HepG2 (cell line): ENCODE measurements around the gene GGA1. TPM values are rescaled to one million over a fixed set of nuclear protein-coding genes. Genes with fewer than 3 reads are reported as not detected.

Experiments used
- AHDC1 ChIP-seq: sonication (generic); formaldehyde crosslinking; IDR thresholded peaks from 2 replicates; pipeline ENCODE4 v1.5.1; 2020; ENCODE audit warnings: mild to moderate bottlenecking, missing genetic modification reagents, borderline replicate concordance
- CHD2 ChIP-seq: IDR thresholded peaks from 2 replicates; pipeline ENCODE4 v1.6.1; 2011; ENCODE audit warnings: low read depth, low read length, improper control_type of control experiment
- E2F5 ChIP-seq: sonication (generic); formaldehyde crosslinking; conservative IDR thresholded peaks from 2 replicates; pipeline ENCODE4 v1.4.0; 2020; ENCODE audit warnings: missing genetic modification reagents
- HOMEZ ChIP-seq: IDR thresholded peaks from 2 replicates; pipeline ENCODE4 v1.6.1; 2016; ENCODE audit warnings: low read depth
- LCORL ChIP-seq, 2 experiments: fragments of 450-650 bp in 1 of 2; sonication (generic) in 1 of 2; formaldehyde crosslinking in 1 of 2; IDR thresholded peaks; 2 replicates each; pipeline versions ENCODE4 v1.5.0 to v1.6.1; 2017 to 2020; ENCODE audit warnings: antibody characterized with exemption in 1 of 2, missing genetic modification reagents in 1 of 2
- ONECUT2 ChIP-seq: sonication (generic); formaldehyde crosslinking; IDR thresholded peaks from 2 replicates; pipeline ENCODE4 v1.4.0; 2020; ENCODE audit warnings: missing genetic modification reagents
- RFXAP ChIP-seq: sonication (generic); formaldehyde crosslinking; IDR thresholded peaks from 2 replicates; pipeline ENCODE4 v1.4.0; 2020; ENCODE audit warnings: missing genetic modification reagents, borderline replicate concordance
- TEAD2 ChIP-seq: sonication (generic); formaldehyde crosslinking; IDR thresholded peaks from 2 replicates; pipeline ENCODE4 v1.9.0; 2021; ENCODE audit warnings: missing genetic modification reagents
- ZNF34 ChIP-seq: sonication (generic); formaldehyde crosslinking; IDR thresholded peaks from 2 replicates; pipeline ENCODE4 v1.4.0; 2020; ENCODE audit warnings: mild to moderate bottlenecking, missing genetic modification reagents, borderline replicate concordance
- ZNF577 ChIP-seq: sonication (generic); formaldehyde crosslinking; IDR thresholded peaks from 2 replicates; pipeline ENCODE4 v1.4.0; 2020; ENCODE audit warnings: mild to moderate bottlenecking, low read depth, missing genetic modification reagents, borderline replicate concordance
- ZNF672 ChIP-seq: sonication (generic); formaldehyde crosslinking; IDR thresholded peaks from 2 replicates; pipeline ENCODE4 v1.8.1; 2022; ENCODE audit warnings: missing genetic modification reagents
- ZNF687 ChIP-seq: sonication (generic); formaldehyde crosslinking; IDR thresholded peaks from 2 replicates; pipeline ENCODE4 v1.5.1; 2020; ENCODE audit warnings: mild to moderate bottlenecking, missing genetic modification reagents, moderate library complexity
- polyA plus RNA-seq, 8 experiments: library from polyadenylated mRNA; depleted of rRNA in 3 of 8; stranded (reverse) in 7 of 8; unstranded in 1 of 8; fragments of >200 nt; fragmentation: Illumina TruSeq in 4 of 8; extraction: Trizol in 4 of 8; gene quantifications; 2 replicates each; pipeline versions ENCODE4 v1.2.1 to v1.2.3, GENCODE V29; 2011 to 2016; ENCODE audit warnings: low read depth in 4 of 8, missing spikeins in 1 of 8, mixed read lengths in 1 of 8; ENCODE audit not compliant: insufficient read depth in 1 of 8
- total RNA-seq, 5 experiments: library from RNA; depleted of rRNA; stranded (reverse); fragments of >200 nt; fragmentation: Illumina TruSeq; extraction: Trizol; gene quantifications; 2 replicates each; pipeline ENCODE4 v1.2.3, GENCODE V29; 2016; ENCODE audit warnings: low read depth in 1 of 5
- TF ChIP-seq, protein P1 (sequence below): sonication (generic); formaldehyde crosslinking; conservative IDR thresholded peaks from 2 replicates; pipeline ENCODE4 v1.8.0; 2022; ENCODE audit warnings: low read depth, missing genetic modification reagents
- TF ChIP-seq, protein P2 (sequence below): sonication (generic); formaldehyde crosslinking; IDR thresholded peaks from 2 replicates; pipeline ENCODE4 v1.8.1; 2023; ENCODE audit warnings: mild to moderate bottlenecking, missing genetic modification reagents, borderline replicate concordance

GGA1 gene
- total and polyA plus RNA-seq, 2 of the 13 experiments (the other 11 are each of a cell fraction or from before 2014, with no cell fraction given), result 29.1 to 87.2 TPM

- TF ChIP-seq, protein P1, sequence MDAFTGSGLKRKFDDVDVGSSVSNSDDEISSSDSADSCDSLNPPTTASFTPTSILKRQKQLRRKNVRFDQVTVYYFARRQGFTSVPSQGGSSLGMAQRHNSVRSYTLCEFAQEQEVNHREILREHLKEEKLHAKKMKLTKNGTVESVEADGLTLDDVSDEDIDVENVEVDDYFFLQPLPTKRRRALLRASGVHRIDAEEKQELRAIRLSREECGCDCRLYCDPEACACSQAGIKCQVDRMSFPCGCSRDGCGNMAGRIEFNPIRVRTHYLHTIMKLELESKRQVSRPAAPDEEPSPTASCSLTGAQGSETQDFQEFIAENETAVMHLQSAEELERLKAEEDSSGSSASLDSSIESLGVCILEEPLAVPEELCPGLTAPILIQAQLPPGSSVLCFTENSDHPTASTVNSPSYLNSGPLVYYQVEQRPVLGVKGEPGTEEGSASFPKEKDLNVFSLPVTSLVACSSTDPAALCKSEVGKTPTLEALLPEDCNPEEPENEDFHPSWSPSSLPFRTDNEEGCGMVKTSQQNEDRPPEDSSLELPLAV (CRISPR knock-in tag), result no peak
- TF ChIP-seq E2F5 (CRISPR knock-in tag), result no peak
- no peak for TF ChIP-seq ONECUT2 (CRISPR knock-in tag)
- peak; percentile 40; the same call in 1 of the 2 replicates for TF ChIP-seq RFXAP (CRISPR knock-in tag)
- TF ChIP-seq AHDC1 (CRISPR knock-in tag), result peak; percentile 27; the same call in 1 of the 2 replicates
- TF ChIP-seq ZNF577 (CRISPR knock-in tag), result no peak
- no peak for TF ChIP-seq HOMEZ (CRISPR knock-in tag)
- TF ChIP-seq TEAD2 (CRISPR knock-in tag), result no peak
- TF ChIP-seq ZNF672, result no peak
- no peak for TF ChIP-seq CHD2
- no peak for TF ChIP-seq ZNF34 (CRISPR knock-in tag)
- TF ChIP-seq LCORL (IDR thresholded peaks at IDR 0.05), result no peak
- peak; percentile 89 for TF ChIP-seq LCORL (CRISPR knock-in tag; IDR thresholded peaks at IDR 0.05)
- TF ChIP-seq, protein P2, sequence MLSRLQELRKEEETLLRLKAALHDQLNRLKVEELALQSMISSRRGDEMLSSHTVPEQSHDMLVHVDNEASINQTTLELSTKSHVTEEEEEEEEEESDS (CRISPR knock-in tag), result no peak
- peak; percentile 97 for TF ChIP-seq ZNF687 (CRISPR knock-in tag)
These were observed 23.0 kb downstream of the GGA1 start (continued) for GRCh38 chr22:37631448-37632173.
